H1 (cell line): ENCODE measurements around the gene LMNB1. TPM values are rescaled to one million over a fixed set of nuclear protein-coding genes. Genes with fewer than 3 reads are reported as not detected.

Source experiments
- BCL11A ChIP-seq, 2 experiments: IDR thresholded peaks; one replicate each; pipeline ENCODE4 v1.6.1; 2011; ENCODE audit warnings: low read depth in 2 of 2, low read length in 2 of 2, mild to moderate bottlenecking in 2 of 2
- CHD7 ChIP-seq: fragments of 300-600 bp; sonication (generic); IDR thresholded peaks from 2 replicates; pipeline ENCODE4 v1.7.1; 2012; ENCODE audit warnings: low read length, moderate library complexity, mild to moderate bottlenecking, inconsistent platforms; ENCODE audit not compliant: insufficient replicate concordance
- HDAC2 ChIP-seq, 2 experiments: fragments of 300-600 bp in 1 of 2; sonication (generic) in 1 of 2; IDR thresholded peaks; 2 replicates each; pipeline ENCODE4 v1.6.1; 2011 to 2012; ENCODE audit warnings: low read depth in 2 of 2, low read length in 2 of 2, mild to moderate bottlenecking in 2 of 2, moderate library complexity in 2 of 2, borderline replicate concordance in 1 of 2, inconsistent platforms in 1 of 2
- JUN ChIP-seq: IDR thresholded peaks from 2 replicates; pipeline ENCODE4 v1.6.1; 2011; ENCODE audit warnings: low read depth, mild to moderate bottlenecking, improper control_type of control experiment, low read length
- JUND ChIP-seq: IDR thresholded peaks from 2 replicates; pipeline ENCODE4 v1.6.1; 2011; ENCODE audit warnings: mild to moderate bottlenecking, improper control_type of control experiment, low read length
- KDM4A ChIP-seq: IDR thresholded peaks from one replicate; pipeline ENCODE4 v1.7.1; 2012; ENCODE audit warnings: low read depth, mild to moderate bottlenecking, moderate library complexity, low read length, inconsistent platforms; ENCODE audit not compliant: severe bottlenecking
- NRF1 ChIP-seq: IDR thresholded peaks from 2 replicates; pipeline ENCODE4 v1.6.1; 2011; ENCODE audit warnings: mild to moderate bottlenecking, low read depth, low read length, improper control_type of control experiment
- POLR2AphosphoS5 ChIP-seq: IDR thresholded peaks from 2 replicates; pipeline ENCODE4 v1.6.1; 2011; ENCODE audit warnings: low read depth, low read length
- SIX5 ChIP-seq: IDR thresholded peaks from 2 replicates; pipeline ENCODE4 v1.6.1; 2011; ENCODE audit warnings: mild to moderate bottlenecking, low read depth, low read length
- TAF1 ChIP-seq: IDR thresholded peaks from 2 replicates; pipeline ENCODE4 v1.6.1; 2011; ENCODE audit warnings: mild to moderate bottlenecking, low read depth, low read length
- TAF7 ChIP-seq: optimal IDR thresholded peaks from 2 replicates; pipeline ENCODE3; 2011; ENCODE audit warnings: low read depth, mild to moderate bottlenecking, inconsistent platforms, low read length, moderate library complexity, borderline replicate concordance
- polyA plus RNA-seq, 7 experiments: library from polyadenylated mRNA; depleted of rRNA in 3 of 7; stranded (reverse) in 5 of 7; unstranded in 2 of 7; fragments of >200 nt in 5 of 7; fragments of 200-250 nt in 2 of 7; gene quantifications; 1 replicate in 5 of 7; 2 replicates in 1 of 7; 4 replicates in 1 of 7; pipeline versions ENCODE4 v1.2.1 to v1.2.3, GENCODE V29; 2011 to 2013; ENCODE audit warnings: missing spikeins in 2 of 7, mixed read lengths in 2 of 7
- total RNA-seq: library from RNA; stranded (reverse); fragmentation: NEBNext Ultra II Directional; extraction: Animal tissue kit (Norgen Biotek cat#: 25700); gene quantifications from 2 replicates; pipeline ENCODE4 v1.2.1, GENCODE V29; 2021

The LMNB1 gene
- total and polyA plus RNA-seq, 2 of the 8 experiments (the other 6 are each of a cell fraction or from before 2014, with no cell fraction given): 73.5 to 225 TPM

GRCh38 chr5:126869005-126869451 is 92.1 kb downstream of the LMNB1 start (continued):
- TF ChIP-seq CHD7 (no peak), JUND (no peak), SIX5 (no peak), HDAC2 (IDR thresholded peaks at IDR 0.05; ENCODE audit: borderline replicate concordance in 1 of 2, low read depth in 2 of 2, low read length in 2 of 2) (no peak), TAF1 (peak; percentile 67; the same call in 1 of the 2 replicates), NRF1 (no peak), TAF7 (no peak), KDM4A (no peak), BCL11A (IDR thresholded peaks at IDR 0.05; ENCODE audit: low read depth in 2 of 2, low read length in 2 of 2) (no peak), JUN (no peak), POLR2AphosphoS5 (0 out of 2 replicates have a peak, but pooled peaks have one; percentile 39)
